Ovary (tissue), 9 donors: ENCODE results near the gene ESRP2. TPM values are rescaled to one million over a fixed set of nuclear protein-coding genes. Genes with fewer than 3 reads are reported as not detected.

Experiments used
- DNase-seq, 5 donors: peaks; one replicate each; pipeline ENCODE4 v3.0.0-alpha.2; 2019 to 2020
- H3K27ac ChIP-seq, 2 donors: fragments of 200-600 bp; one replicate each; pipeline versions ENCODE4 v1.5.1 to v1.8.0; 2019 to 2022
- H3K27me3 ChIP-seq: fragments of 200-600 bp; one replicate; pipeline ENCODE4 v1.8.0; 2022
- H3K36me3 ChIP-seq: fragments of 200-600 bp; sonication (generic); one replicate; pipeline ENCODE4 v1.5.1; 2019
- H3K4me1 ChIP-seq: one replicate; pipeline ENCODE4 v1.8.1; 2013; ENCODE audit warnings: mild to moderate bottlenecking, moderate library complexity; ENCODE audit not compliant: insufficient read depth
- H3K4me3 ChIP-seq: fragments of 200-600 bp; sonication (generic); one replicate; pipeline ENCODE4 v1.5.1; 2017
- H3K9me3 ChIP-seq, 2 donors: fragments of 200-600 bp in 1 of 2; sonication (generic) in 1 of 2; one replicate each; pipeline versions ENCODE4 v1.5.1 to v1.8.1; 2013 to 2019; ENCODE audit warnings: mild to moderate bottlenecking in 1 of 2, moderate library complexity in 1 of 2
- CTCF ChIP-seq, 3 donors: fragments of 450-650 bp in 2 of 3; fragments of 200-600 bp in 1 of 3; IDR thresholded peaks; one replicate each; pipeline versions ENCODE4 v1.5.1 to v1.8.0; 2016 to 2022; ENCODE audit warnings: antibody characterized with exemption in 3 of 3, mild to moderate bottlenecking in 1 of 3
- EP300 ChIP-seq: sonication (generic); formaldehyde crosslinking; IDR thresholded peaks from one replicate; pipeline ENCODE4 v1.6.1; 2017; ENCODE audit warnings: antibody characterized with exemption
- POLR2A ChIP-seq: fragments of 450-650 bp; IDR thresholded peaks from one replicate; pipeline ENCODE4 v1.6.1; 2017; ENCODE audit warnings: antibody characterized with exemption, mild to moderate bottlenecking, moderate library complexity
- WGBS, 3 donors: extraction: QIAGEN DNeasy Blood & Tissue Kit in 1 of 3; methylation state at CpG; one replicate each; pipeline versions ENCODE4 v1.1.5 to v1.1.7; 2013 to 2017; 5-methylcytosine and 5-hydroxymethylcytosine counted together
- intact Hi-C, 4 donors: fragments of 100-400 bp; cut with DNase I; formaldehyde crosslinking; loops; one replicate each; pipeline versions ENCODE4 v1.11.0 to v1.15.1; 2022 to 2023
- polyA plus RNA-seq, 2 donors: library from polyadenylated mRNA; stranded (reverse); fragments of 200-250 nt in 1 of 2; fragments of 350-450 nt in 1 of 2; fragmentation: Illumina TruSeq in 1 of 2; extraction: RNeasy Lipid Tissue Mini Kit (QIAGEN cat#74804) in 1 of 2; gene quantifications; one replicate each; pipeline ENCODE4 v1.2.3, GENCODE V29; 2013 to 2014
- total RNA-seq, 7 donors: library from RNA; depleted of rRNA in 2 of 7; stranded (reverse); fragments of >200 nt in 2 of 7; fragmentation: NEBNext Ultra II Directional in 3 of 7; extraction: Animal tissue kit (Norgen Biotek cat#: 25700) in 3 of 7; gene quantifications; one replicate each; pipeline versions ENCODE4 v1.1.0 to v1.2.4, GENCODE V29; 2016 to 2023
- donor health status: DM: no; HTN: no; CAD: no; lungs with moderate emphysema.
- donor health status: DM: no; HTN: no; CAD: no.
- donor health status: Bipolar disorder and iron deficiency.
- donor health status: DM: yes; HTN: yes; CAD: no.
- donor health status: DM: no; HTN: no; CAD: no.
- donor health status: DM: yes; HTN: yes; CAD: no.

Gene ESRP2
- total and polyA plus RNA-seq, 9 donors: 0.17 to 13.8 (median 1.5) TPM

- intact Hi-C loops: no loop called here
- no peaks in the 10 kb centered on the region for H3K9me3 ChIP-seq
- H3K27ac ChIP-seq: no peak overlapping the region
- TF ChIP-seq CTCF (IDR thresholded peaks at IDR 0.05) (no peak), POLR2A (no peak)
- peaks cover 11% of the 10 kb centered on the region for H3K4me1 ChIP-seq
- no peak overlapping the region for H3K4me3 ChIP-seq
- DNase-seq: no peak
- H3K36me3 ChIP-seq: no peaks in the 10 kb centered on the region
- WGBS, 3 donors: 85 to 93% (median 88%) methylated on average over 5 of the region's 5 CpGs
- H3K27me3 ChIP-seq: no peaks in the 10 kb centered on the region
Observed at GRCh38 chr16:68246666-68247065, 10.7 kb upstream of the ESRP2 start.

DNA sequence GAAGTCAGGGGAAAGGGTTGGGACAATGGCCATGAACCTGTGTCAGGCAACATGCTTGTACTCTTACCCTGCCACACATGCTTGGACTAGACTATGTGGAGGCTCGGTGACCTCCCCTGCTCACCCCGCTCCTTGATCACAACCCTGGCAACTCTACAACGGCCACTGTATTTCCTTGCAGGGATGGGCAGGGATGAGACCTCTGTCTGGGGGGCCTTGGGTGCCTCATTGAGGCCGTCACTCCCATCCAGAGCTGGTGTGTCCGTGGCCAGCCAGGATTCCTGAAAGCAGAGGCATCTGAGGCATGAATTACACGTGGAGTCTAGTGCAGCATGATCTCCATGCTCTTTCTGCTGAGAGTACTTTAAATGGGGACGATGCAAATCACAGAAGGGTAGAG lies 10.2 kb upstream of the ESRP2 start:
- H3K4me1 ChIP-seq: peaks cover 11% of the 10 kb centered on the region
- H3K27ac ChIP-seq: no peak overlapping the region
- 73 to 84% (median 76%) methylated on average over 7 of the region's 7 CpGs for WGBS, 3 donors
- no peaks in the 10 kb centered on the region for H3K27me3 ChIP-seq
- TF ChIP-seq CTCF (IDR thresholded peaks at IDR 0.05) (no peak), POLR2A (no peak), EP300 (no peak)
- no peaks in the 10 kb centered on the region for H3K9me3 ChIP-seq
- intact Hi-C loops: no loop called here
- peak overlapping the region; percentile 88 for H3K4me3 ChIP-seq
- no peak for DNase-seq
- H3K36me3 ChIP-seq: no peaks in the 10 kb centered on the region

DNA sequence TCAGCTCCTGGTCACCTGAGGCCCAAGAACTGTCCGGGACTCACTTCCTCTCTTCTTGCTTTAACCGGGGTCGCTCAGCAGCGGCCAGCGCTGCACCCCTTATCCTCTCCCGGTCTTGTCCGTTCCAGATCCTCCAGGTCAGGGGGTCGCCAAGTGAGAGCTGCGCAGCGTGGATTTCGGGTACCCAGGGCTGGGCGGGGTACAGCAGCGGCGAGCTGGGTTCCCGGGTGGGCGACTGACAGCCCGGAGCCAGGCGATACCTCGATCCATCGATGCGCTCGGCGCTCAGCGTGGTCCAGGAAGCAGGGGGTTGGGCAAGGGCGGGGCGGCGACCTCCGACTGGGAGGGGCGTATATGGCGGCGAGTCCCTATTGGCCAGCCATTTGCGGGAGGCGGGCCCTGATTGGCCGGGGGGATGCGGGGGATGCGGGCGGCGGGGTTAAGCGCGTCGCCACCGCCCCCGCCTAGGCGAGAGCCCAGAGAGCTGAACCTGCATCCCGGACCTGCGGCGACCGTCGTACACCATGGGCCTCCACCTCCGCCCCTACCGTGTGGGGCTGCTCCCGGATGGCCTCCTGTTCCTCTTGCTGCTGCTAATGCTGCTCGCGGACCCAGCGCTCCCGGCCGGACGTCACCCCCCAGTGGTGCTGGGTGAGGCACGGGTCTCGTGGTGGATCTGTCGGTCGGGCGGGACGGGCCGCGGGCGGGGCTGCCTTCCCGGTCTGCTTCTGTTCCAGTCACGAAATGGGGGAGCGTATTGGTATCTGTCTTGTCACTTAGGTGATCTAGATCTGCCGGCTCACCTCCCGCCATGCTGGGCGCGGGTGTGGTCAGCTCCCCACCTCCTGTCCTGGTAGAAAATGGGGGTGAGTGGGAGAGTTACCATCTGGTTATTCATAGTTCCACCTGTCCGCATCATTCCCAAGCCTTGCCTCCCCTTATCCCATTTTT lies 9.3 kb upstream of the ESRP2 start, which contains the start of gene PLA2G15:
PLA2G15 (plus strand) TSS at position 471 of the 951 bp plus-strand sequence; CDS start at position 525, 54 bp downstream.
- H3K4me1 ChIP-seq: peaks cover 11% of the 10 kb centered on the region
- H3K27me3 ChIP-seq: no peaks in the 10 kb centered on the region
- H3K9me3 ChIP-seq: no peaks in the 10 kb centered on the region
- H3K27ac ChIP-seq: no peak within 1 kb of the TSS
- DNase-seq: peak; percentile 97 to 98 (median 98)
- intact Hi-C loops: no loop called here
- H3K4me3 ChIP-seq: peak within 1 kb of the TSS; percentile 88
- 1% methylated on average over 25 to 75 of the region's 75 CpGs for WGBS, 3 donors
- H3K36me3 ChIP-seq: no peaks in the 10 kb centered on the region
- TF ChIP-seq CTCF (IDR thresholded peaks at IDR 0.05): peak in 1 of 3 donors; percentile 9
- TF ChIP-seq POLR2A: peak; percentile 60
- TF ChIP-seq EP300: no peak

DNA sequence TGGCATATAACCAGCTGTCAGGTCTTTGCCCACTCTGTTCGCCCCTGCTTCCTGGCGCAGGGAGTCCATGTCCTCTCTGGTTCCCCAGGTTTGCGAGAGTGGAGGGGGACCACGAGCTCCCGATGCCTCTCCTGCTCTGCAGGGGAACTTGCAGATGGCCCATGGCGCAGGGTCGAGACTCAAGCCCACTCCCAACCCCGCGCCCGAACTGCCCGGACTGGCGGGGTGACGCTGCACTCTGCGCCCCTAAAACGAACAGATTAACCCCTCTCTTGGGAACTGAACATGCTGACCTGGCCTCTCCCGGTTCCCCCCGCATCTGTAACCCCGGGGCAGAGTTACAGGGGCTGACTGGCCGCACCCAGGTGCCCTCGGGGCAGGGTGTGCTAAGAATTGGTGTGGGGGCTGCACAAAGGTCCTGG lies 8.6 kb upstream of the ESRP2 start:
- Histone ChIP-seq H3K4me3 (peak overlapping the region; percentile 88), H3K27me3 (no peaks in the 10 kb centered on the region), H3K27ac (no peak overlapping the region), H3K36me3 (no peaks in the 10 kb centered on the region), H3K4me1 (peaks cover 11% of the 10 kb centered on the region), H3K9me3 (no peaks in the 10 kb centered on the region)
- 4 to 6% (median 5%) methylated on average over 20 of the region's 20 CpGs for WGBS, 3 donors
- TF ChIP-seq EP300 (no peak), POLR2A (no peak), CTCF (IDR thresholded peaks at IDR 0.05) (no peak)
- DNase-seq: no peak
- intact Hi-C loops: no loop called here
